Activated CD4-positive, alpha-beta T cell treated with anti-CD3 and anti-CD28 coated beads, Interleukin-2, amount 50 U/mL, for 24 hours (primary cell): Measurements from ENCODE around the gene ESRRG.

Experiments used
- DNase-seq, 2 donors: peaks; one replicate each; pipeline ENCODE4 v3.0.0-alpha.2; 2020; ENCODE audit warnings: low read depth in 1 of 2, low spot score in 1 of 2

Gene ESRRG

DNA sequence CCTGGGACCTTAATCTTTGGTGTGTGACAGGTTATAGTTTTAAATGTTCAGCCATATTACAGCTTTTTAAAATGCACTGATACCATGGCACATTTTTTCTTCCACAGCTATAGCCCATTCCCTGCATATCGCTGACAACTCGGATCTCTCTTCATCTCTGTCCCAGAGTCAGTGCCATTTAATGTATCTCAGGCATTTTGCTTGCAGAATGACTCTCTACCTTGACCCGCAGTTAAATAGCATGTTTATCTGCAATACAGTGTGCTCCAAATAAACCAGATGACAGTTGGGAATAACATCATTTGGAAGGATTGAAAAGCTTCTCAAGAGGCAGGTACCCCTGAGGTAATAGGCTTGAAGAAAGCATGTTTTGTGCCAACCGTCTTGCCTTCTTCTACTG lies 200.2 kb downstream of the ESRRG start:
- DNase-seq = no peak

DNA sequence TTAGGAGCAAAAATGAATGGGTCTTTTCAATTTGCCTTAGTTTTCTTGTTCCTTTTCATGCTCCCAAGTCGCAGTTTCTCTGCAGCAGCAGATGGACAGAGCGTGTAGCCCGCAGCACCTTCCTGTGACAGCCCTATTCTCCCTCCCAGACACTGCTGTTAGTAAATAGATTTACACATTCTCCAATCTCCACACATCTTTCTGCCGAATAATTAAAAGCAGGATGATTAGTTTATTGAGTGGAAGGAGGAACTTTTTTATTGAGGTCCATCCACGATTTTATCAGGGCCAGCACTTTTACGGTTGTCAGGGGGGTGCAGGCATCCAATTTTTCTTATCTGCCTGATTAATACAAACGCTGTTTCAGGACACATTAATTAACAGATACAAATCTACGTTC lies 201.8 kb downstream of the ESRRG start:
- no peak for DNase-seq

DNA sequence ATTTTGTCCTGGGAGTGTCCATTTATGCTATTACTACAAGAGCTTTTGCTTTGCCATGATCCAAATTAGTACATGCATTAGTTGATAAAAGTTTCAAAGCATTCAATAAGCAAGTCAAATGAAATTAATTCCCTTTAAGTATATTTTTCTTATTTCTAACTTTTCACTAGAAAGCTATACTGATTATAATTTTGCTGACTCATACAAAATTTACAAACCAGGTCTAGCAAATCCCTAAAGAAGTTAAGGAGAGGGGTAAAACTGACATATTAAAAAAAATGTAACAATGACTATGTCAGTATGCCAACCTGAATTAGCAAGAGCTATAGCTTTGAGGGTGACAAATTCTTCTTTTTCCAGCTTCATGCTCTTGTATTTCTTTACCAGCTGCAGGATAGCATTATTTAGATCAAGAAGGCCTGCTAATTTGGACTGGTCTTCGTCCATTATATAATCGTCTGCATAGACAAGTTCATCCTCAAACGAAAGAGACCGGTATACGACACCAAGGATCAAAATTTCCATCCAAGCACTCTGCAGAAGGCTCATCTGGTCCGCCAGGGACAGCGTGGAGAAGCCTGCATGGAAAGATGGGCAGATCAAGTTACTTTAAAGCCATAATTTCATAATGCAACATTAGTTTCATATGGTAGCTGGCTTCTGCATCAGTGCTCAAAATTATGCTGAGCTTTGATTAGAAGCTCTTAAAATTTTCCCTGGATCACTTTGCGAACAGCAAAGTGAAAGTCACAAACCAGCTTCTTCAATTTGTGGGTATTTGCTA lies 204.2 kb downstream of the ESRRG start:
- no peak for DNase-seq

DNA sequence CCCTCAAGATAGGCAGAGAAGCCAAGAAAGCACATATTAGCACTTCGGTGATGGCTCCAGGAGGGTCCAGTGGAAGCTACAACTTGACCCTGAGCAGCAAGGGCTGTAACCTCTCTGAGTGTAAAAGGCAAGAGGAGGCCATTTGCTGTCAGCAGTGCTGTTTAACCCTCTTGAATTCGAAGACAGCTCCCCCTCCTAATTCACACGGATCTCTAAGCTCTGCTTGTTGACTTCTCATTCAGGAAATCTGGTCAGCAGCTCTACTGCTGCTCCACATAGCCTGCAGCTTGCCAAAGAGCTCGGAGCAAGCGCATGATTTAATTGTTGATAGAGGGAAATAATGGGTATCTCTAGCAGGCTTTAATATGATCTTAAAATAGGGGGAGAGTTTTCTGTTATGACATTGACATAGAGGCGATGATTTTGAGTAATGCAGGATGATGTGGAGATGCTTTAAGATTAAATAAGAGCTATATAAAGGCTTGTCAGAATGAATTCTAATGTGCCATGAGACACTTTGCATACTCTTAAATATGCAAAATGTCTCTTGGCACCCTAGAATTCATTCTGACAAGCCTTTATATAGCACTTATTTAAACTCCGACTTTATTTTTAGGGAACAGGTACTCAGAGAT lies 220.6 kb downstream of the ESRRG start:
- no peak for DNase-seq

DNA sequence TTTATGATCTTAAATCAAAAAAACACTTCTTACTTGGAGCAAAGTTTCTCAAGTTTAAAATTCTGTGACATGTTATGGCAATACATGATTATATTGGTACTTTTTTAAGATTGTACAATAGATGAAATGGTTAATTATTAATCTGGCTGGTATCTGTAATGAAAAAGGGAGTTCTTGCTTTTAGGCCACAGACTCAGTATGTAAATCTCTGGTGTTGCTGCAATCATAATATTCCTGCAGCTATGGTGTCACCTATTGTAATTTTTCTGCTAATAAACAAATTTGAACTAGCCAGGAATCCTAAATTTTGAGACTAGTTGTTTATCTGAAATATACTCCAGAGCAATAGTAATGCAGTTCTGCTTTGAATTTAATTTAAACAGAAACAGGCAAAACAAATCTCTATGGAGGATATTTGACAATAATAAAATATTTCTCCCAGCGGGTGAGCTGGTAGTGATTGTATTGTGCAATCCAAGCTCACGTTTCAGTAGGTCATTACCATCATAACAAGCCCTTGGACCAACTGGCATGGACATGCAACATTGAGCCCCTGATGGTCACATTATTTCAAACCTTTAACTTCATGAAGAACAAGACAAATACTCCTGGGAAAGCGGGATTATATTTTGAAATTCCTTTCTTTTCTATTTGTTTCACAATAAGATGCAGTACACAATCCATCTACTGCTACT lies 222.8 kb downstream of the ESRRG start:
- no peak for DNase-seq

DNA sequence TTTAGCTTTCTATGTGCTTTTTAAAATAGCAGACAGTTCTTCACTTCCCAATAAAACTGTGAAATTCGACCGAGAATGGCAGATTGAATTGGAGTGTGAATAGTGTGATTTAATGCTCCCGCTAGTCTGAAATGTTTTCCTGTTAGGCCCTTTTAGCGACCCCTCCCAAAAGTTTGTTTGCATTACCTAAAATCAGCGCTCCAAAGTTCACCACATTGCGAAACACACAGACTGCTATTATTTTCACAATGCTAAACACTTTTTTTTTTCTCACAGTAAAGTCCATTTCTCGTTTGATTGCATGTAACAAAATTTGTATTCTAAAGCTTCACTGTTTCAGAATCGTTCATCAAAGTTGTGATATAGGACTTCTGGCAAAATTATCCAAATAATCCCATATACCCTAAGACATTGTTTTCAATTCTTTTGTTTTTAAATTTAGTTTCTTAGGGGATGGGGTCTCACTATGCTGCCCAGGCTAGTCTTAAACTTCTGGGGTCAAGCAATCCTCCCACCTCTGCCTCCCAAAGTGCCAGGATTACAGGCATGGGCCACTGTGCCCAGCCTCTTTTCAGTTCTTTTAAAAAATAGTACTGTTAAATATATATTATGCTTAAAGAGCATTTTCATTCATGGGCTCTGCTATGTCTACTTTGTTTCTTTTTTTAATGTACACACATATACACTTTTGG lies 223.5 kb downstream of the ESRRG start:
- DNase-seq = no peak

DNA sequence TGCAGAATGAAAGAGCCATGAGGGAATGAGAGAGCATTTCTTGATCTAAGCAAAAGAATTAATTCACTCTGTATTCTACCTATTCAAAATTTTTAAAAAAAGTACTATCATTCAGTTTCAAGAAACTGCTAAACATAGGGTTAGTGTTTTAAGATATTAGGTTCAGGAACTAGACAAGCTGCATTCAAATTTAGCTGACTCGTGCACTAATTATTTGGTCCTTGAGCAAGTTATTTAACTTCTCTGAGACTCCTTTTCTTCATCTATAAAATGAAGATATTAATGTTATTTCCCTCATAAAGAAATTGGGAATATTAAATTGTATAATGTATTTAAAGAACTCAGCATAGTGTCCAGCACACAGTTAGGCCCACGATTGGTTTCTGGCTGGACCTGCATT lies 225.0 kb downstream of the ESRRG start:
- DNase-seq = no peak

DNA sequence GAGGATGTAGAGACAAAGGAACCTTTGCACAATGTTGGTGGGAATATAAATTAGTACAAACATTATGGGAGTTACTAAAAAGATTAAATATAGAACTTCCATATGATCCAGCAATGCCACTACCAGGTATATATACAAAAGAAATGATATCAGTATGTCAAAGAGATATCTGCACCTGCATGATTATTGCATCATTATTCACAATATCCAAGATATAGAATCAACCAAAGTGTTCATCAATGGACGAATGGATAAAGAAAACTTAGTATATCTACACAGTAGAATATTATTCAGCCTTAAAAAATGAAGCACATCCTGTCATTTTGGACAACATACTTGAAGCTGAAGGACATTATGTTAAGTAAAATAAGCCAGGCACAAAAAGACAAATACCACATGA lies 238.2 kb downstream of the ESRRG start:
- no peak for DNase-seq

DNA sequence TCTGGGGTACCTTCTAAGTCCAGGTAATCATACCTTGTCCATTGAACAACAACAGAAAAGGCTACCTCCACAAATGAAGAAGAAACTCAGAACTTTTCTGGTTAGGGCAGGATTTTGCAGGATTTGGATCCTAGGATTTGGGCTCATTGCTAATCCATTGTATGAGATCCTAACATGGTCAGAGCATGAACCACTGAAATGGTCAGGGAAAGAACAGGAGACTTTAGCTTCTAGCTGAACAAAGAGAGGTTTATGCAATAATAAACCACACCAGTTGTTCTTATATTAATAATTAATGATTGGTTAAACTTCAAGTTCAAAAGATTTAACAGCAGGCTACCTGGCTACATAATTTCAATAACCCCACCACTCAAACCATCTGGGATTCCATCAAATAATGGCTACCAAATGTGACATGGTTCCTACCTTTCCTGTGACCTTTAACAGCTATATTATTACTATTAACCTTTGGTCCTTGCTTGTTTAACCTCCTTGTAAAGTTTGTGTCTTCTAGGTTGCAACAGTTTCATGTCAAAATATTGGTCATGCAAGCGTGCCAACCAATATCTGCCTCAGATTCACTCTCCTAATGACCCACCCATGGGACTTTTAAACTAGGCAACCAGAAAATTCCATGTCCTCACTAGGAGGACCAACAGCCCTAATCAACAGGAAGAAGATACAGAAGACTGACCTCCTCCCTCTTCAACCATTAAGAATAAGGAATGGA lies 239.4 kb downstream of the ESRRG start:
- DNase-seq = no peak

DNA sequence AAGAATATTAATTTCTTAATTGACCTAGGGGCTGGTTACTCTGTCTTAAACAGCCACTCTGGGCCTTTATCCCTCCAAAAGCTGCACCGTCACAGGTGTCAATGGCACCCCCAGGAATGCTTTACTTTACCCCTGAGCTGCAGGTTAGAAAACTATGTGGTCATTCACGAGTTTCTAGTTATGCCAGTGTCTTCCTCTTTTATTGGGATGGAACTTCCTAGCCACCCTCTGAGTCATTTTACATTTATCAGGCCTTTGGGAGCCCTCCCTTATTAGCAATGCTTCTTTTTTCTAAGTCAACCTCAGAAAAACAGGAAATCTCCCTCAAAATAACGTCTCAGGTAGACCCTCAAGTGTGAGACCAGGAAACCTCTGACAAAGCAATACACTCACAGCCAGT lies 240.6 kb downstream of the ESRRG start:
- no peak for DNase-seq

DNA sequence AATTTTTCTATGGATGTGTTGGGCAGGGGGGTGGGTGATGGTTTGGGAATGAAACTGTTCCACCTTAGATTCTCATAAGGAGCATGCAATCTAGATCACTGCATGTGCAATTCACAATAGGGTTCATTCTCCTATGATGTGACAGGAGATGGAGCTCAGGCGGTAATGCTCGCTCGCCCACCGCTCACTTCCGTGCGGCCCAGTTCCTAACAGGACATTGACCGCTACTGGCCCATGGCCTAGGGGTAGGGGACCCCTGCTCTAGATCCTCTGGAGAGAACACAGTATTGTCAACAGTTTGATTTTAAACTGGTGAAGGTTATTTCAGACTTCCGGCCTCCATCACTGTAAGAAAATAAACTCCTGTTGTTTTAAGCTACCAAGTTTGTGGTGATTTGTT lies 245.0 kb downstream of the ESRRG start:
- DNase-seq = no peak

DNA sequence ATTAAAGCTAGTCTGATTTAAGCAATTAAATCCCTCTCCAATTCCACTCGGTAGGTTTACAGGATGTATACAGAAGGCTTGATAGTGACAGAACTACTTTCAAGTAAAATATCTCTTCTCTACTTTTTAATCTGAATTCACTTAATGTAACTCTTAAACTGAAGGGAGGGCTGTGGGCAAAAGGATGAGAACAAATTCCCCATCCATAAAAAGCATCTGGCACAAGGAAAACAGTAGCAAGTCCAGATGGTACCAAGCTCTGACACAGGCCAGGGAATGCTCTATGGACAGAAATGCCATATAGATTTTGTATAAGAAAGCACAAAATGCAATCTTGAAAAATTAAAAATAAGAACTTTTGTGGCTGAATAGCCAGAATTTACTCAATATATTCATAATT lies 246.9 kb downstream of the ESRRG start:
- DNase-seq = no peak

DNA sequence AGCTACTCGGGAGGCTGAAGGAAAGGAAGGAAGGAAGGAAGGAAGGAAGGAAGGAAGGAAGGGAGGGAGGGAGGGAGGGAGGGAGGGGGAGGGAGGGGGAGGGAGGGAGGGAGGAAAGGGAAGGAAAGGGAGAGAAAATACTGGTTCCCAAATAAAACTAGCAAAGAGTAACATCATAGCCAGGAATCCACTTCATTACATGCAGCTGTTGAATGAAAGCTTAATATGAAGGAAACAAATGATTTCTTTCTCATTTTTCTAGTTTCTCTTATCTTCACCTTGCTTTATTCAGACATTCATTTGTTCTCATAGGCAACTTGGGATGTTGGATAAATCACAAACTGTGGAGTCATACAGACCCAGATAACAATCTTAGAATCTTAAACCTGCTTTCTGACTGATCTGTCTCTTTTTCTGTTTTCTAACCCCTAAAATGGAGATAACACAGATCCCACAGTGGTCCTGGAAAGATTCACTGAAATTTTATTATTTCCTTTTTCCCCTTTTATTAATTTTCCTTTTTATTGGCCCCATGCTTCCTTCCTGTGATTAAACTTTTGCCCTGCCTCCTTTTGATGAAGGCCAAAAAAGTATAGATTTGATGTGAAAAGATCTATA lies 247.5 kb downstream of the ESRRG start:
- no peak for DNase-seq

DNA sequence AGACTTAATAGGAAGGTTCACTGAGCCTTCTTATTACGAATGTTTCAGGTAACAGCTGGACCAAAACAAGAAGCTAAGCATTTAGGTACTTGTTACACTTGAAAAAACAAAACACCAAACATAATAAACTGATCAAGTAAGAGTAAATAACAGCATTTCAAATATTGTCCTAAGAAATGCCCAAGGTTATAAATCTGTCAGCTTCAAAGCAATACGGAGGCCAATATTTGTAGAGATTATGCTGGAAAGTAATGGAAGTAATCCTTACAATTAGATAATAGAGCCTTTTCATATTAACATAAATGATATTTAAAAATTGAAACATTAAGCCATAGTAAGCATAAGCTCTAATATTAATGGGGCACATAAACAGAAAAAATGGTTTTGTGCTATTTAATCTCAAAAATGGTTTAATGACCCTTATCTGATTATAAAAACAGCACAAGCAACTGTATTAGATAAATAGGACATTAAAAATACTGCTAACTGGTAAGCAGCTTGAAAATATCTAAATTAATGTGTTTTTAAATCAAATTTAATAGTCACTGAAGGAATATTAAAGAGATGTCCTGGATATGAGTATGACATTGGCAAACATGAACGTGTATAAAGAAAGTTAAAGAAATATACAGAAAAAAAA lies 256.9 kb downstream of the ESRRG start:
- no peak for DNase-seq

DNA sequence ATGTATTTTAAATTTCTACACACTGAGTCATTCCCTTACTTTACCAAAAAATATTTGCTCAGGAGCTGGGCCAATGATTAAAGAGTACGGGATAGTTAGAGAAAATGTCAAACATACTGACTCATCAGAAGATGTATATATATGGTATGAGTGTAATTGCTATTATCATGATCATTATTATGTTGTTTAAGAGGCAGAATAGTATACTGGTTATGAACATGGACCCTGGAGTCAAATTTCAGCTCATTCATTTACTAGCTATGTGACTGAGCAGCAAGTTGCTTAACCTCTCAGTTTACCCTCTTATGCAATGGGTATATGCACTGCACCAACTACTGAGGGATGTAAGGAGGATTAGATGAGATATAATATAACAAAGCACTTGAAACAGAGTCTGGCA lies 258.7 kb downstream of the ESRRG start:
- no peak for DNase-seq

DNA sequence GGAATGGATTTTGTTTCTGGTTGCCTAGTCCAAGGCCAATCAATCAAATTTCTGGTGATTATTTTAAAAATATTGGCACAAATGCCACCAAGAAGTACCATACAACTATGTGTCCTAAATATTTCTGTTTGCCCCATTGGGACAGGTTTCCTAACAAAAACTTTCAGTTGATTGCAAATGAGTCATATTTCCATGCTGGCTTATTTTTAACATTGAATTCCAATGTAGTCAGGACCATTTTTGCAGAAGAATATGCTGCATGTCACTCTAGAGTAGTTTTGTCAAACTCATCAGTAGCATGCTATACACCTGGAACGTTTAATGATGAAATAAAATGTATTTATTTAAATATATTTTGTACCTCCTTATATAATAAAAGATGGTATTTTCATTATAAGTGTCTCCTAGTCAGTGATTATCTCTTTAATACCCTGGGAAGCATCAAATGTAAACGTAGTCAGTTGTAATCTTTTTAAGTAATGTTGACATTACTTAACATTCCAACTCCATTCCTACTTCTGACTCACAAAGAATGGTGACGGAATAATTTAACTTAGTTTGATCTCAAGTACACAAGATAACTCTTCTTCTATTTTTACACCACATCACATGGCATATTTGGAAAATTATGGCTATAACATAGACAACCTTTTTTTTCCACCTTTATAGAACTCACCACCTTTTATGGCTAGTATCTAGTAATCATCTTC lies 261.0 kb downstream of the ESRRG start:
- DNase-seq = no peak

DNA sequence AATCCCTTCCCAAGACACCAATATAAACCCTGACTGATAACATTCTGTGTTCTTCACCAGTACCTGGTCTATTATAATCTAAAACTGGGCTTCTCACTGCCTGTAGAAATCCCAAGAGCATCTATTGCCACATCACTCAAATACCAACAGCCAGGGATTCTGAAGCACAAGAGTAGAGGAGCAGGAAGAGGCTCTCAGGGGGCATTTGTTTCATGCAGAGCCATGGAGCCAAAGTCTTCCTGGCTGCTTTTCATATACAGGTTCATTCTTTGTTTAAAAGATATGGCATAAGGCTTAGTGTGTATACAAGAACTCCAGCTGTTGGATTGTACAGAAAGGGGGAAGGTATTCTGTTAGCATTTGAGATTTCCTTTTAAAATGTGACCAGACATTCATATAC lies 261.8 kb downstream of the ESRRG start:
- no peak for DNase-seq

DNA sequence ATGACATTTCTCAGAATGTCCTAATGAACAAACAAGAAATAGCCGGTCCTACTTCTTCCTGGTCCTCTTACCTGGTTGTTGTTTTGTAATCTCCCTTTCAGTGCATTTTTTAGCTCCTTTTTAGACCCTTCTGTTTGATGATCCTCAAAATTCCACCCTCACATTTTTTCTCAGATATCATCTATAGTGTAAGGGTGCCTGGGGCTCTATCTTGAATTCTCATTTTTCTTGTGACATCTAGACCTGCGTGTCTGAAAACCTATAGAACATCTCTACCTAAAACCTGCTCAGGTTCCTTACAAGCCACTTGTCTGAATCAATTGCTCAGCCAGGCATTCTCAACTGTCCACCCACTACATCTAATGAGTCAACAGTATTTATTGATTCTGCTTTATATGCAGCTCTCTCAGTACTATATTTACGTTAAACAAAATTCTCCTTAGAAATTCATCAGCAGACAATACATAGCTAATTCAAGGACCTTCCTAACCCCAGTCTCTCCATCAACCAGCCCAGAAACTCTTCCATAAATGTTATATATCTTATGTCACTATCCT lies 263.5 kb downstream of the ESRRG start:
- DNase-seq = no peak

DNA sequence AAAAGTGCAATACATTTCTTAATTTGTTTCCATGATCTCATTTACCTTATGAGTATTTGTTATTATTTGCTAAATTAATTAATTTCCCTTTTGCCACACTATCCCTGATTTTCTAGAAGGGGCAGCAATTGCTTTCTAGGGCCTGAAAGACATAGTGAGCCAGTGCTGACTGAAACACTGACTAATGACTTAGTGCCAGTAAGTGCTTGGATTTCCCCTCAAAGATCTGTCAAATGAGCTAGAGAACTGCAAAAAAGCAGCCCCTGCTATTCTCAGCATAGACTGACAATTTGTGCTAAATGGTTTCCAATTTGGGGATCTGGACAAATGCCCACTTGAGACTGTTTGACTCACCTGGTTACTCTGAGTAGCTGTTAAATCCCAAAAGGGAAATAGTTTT lies 264.4 kb downstream of the ESRRG start:
- no peak for DNase-seq
